Endothelial cell of umbilical vein (primary cell): ENCODE results near the gene ORMDL3. TPM values are rescaled to one million over a fixed set of nuclear protein-coding genes. Genes with fewer than 3 reads are reported as not detected.

Experiments used
- BruUV-seq: library from RNA; stranded (reverse); fragments of 400-500 nt; replicated peaks from 2 replicates; lab custom pipeline; 2021; lab: Mats Ljungman, UMichigan
- CTCF ChIA-PET: fragments of 300-600, 350-600 bp; sonication (Branson Sonifier 250); formaldehyde crosslinking; loops from one replicate; lab custom pipeline; 2021; ENCODE audit warnings: antibody characterized with exemption, inconsistent platforms; lab: Charles Lee
- POLR2A ChIA-PET: fragments of 300-600, 350-600 bp; sonication (Branson Sonifier 250); formaldehyde crosslinking; loops from one replicate; lab custom pipeline; 2021; ENCODE audit warnings: antibody characterized with exemption, inconsistent platforms; lab: Charles Lee
- DNase-seq: peaks from one replicate; pipeline ENCODE4 v3.0.0-alpha.2; 2011; ENCODE audit warnings: low read depth, low spot score
- FAIRE-seq: peaks from 2 replicates; lab custom pipeline; 2011; peaks lifted over from hg19 to GRCh38; lab: Jason Lieb, UNC
- H2AFZ ChIP-seq: 2 replicates; pipeline ENCODE4 v1.6.0; 2012; ENCODE audit warnings: low read depth, low read length, control low read depth, inconsistent platforms
- H3K27ac ChIP-seq: 2 replicates; pipeline ENCODE4 v1.5.1; 2011; ENCODE audit warnings: low read depth, mild to moderate bottlenecking, control low read depth, low read length, moderate library complexity; ENCODE audit not compliant: insufficient read depth
- H3K27me3 ChIP-seq, 2 experiments: 2 replicates each; pipeline versions ENCODE4 v1.6.0 to v1.6.1; 2011; ENCODE audit warnings: low read length in 2 of 2, mixed read lengths in 1 of 2; ENCODE audit not compliant: control insufficient read depth in 2 of 2, insufficient read depth in 2 of 2
- H3K36me3 ChIP-seq, 2 experiments: 2 replicates in 1 of 2; 3 replicates in 1 of 2; pipeline ENCODE4 v1.5.1; 2011; ENCODE audit warnings: low read length in 2 of 2, mild to moderate bottlenecking in 1 of 2, moderate library complexity in 1 of 2; ENCODE audit not compliant: control insufficient read depth in 2 of 2, insufficient read depth in 2 of 2; ENCODE audit errors: extremely low read depth in 1 of 2
- H3K4me1 ChIP-seq: 3 replicates; pipeline ENCODE4 v1.5.1; 2011; ENCODE audit warnings: mild to moderate bottlenecking, low read length; ENCODE audit not compliant: control insufficient read depth, insufficient read depth; ENCODE audit errors: extremely low read depth
- H3K4me2 ChIP-seq: 2 replicates; pipeline ENCODE4 v1.6.1; 2011; ENCODE audit warnings: low read length, control low read depth, mixed read lengths; ENCODE audit not compliant: insufficient read depth
- H3K4me3 ChIP-seq, 3 experiments: fragments of 200-600 bp in 1 of 3; sonication (generic), shearing (Covaris generic) in 1 of 3; replicated peaks in 1 of 3; 2 replicates each; pipeline ENCODE4 v1.5.1; 2011 to 2016; ENCODE audit warnings: control low read depth in 3 of 3, low read length in 3 of 3, mild to moderate bottlenecking in 2 of 3, inconsistent platforms in 1 of 3, low read depth in 1 of 3, moderate library complexity in 1 of 3; ENCODE audit not compliant: insufficient read depth in 1 of 3
- H3K79me2 ChIP-seq: 2 replicates; pipeline ENCODE4 v1.6.0; 2012; ENCODE audit warnings: low read length, inconsistent platforms; ENCODE audit not compliant: control insufficient read depth, insufficient read depth
- H3K9ac ChIP-seq: replicated peaks from 2 replicates; pipeline ENCODE3; 2011; ENCODE audit warnings: low read length, control low read depth; ENCODE audit not compliant: insufficient read depth; ENCODE audit errors: extremely low read depth
- H3K9me1 ChIP-seq: replicated peaks from 3 replicates; pipeline ENCODE4 v1.6.0; 2011; ENCODE audit warnings: mild to moderate bottlenecking, low read length; ENCODE audit not compliant: control insufficient read depth, insufficient read depth; ENCODE audit errors: extremely low read depth
- H3K9me3 ChIP-seq: replicated peaks from 2 replicates; pipeline ENCODE4 v1.5.1; 2012; ENCODE audit warnings: low read length, inconsistent platforms; ENCODE audit not compliant: control insufficient read depth, insufficient read depth
- H4K20me1 ChIP-seq: replicated peaks from 2 replicates; pipeline ENCODE3; 2011; ENCODE audit warnings: mild to moderate bottlenecking, low read length; ENCODE audit not compliant: control insufficient read depth, insufficient read depth; ENCODE audit errors: extremely low read depth
- EZH2 ChIP-seq: IDR thresholded peaks from 2 replicates; pipeline ENCODE4 v1.6.1; 2012; ENCODE audit warnings: borderline replicate concordance, low read depth, mild to moderate bottlenecking, moderate library complexity, low read length, inconsistent platforms; ENCODE audit not compliant: severe bottlenecking
- FOS ChIP-seq: IDR thresholded peaks from 2 replicates; pipeline ENCODE4 v1.6.1; 2011; ENCODE audit warnings: mild to moderate bottlenecking, low read length, moderate library complexity, borderline replicate concordance; ENCODE audit not compliant: insufficient read depth
- JUN ChIP-seq: IDR thresholded peaks from 2 replicates; pipeline ENCODE4 v1.6.1; 2011; ENCODE audit warnings: borderline replicate concordance, low read depth; ENCODE audit not compliant: insufficient read length, insufficient read depth
- MYC ChIP-seq: IDR thresholded peaks from one replicate; pipeline ENCODE4 v1.6.1; 2011; ENCODE audit warnings: mild to moderate bottlenecking, low read depth, low read length
- POLR2A ChIP-seq: IDR thresholded peaks from 2 replicates; pipeline ENCODE4 v1.6.1; 2012; ENCODE audit warnings: low read depth, mild to moderate bottlenecking, control low read depth, low read length
- dilution Hi-C: fragments of 300-500 bp; cut with MboI; formaldehyde crosslinking; loops from one replicate; pipeline ENCODE4 v1.15.0; 2019; ENCODE audit warnings: low sequenced_read_pairs; ENCODE audit not compliant: extremely low pct_ligation_motif_present
- intact Hi-C: fragments of 100-400 bp; cut with micrococcal nuclease; formaldehyde crosslinking; loops from one replicate; pipeline ENCODE4 v1.10.0; 2022
- polyA plus RNA-seq, 4 experiments: library from polyadenylated mRNA; depleted of rRNA in 3 of 4; stranded (reverse) in 3 of 4; unstranded in 1 of 4; fragments of >200 nt; gene quantifications; 2 replicates each; pipeline versions ENCODE4 v1.2.1 to v1.2.3, GENCODE V29; 2011 to 2012; ENCODE audit warnings: missing spikeins in 1 of 4
- total RNA-seq: library from RNA; stranded (reverse); gene quantifications from 2 replicates; pipeline ENCODE4 v1.2.3, GENCODE V29; 2021
- TF ChIP-seq, protein P1 (sequence below): IDR thresholded peaks from 2 replicates; pipeline ENCODE4 v1.6.1; 2011; ENCODE audit not compliant: insufficient read depth, insufficient read length

ORMDL3 gene
- total and polyA plus RNA-seq, 2 donors (not counting 3 experiments of a cell fraction or from before 2014, with no cell fraction given), result 29.8 to 49.8 TPM

DNA sequence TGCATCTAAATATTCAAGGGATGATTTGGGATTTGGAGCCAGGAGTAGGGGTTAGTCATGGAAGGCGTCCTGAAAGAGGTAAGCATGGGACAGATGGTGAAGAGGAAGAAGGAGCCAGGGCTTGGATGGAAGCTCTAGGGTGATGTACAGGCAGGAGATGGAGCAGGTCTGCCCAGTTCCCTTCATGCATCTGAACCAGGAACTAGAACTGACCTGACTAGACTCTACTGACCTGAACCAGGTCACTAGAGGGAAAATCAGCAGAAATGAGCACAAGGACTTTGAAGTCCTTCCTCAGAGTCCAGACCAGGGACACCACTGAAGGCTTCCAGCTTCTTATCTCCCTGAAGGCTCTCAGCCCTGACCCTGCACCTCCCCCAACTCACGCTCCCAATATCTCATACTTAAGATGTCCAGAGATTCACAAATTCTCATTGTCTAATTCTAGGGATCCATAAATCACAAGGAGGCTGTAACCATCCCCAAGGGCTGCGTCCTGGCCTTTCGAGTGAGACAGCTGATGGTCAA lies 43.7 kb upstream of the ORMDL3 start:
- CTCF ChIA-PET, result interaction anchor here (1.0 to 6.5 kb wide), 2 partner anchors 13 to 44 kb away, joined by 3 to 35 read pairs; partner anchors contain the start of gene ORMDL3
- dilution Hi-C loops, result no loop called here
- no peak overlapping the region for H3K4me2 ChIP-seq

DNA sequence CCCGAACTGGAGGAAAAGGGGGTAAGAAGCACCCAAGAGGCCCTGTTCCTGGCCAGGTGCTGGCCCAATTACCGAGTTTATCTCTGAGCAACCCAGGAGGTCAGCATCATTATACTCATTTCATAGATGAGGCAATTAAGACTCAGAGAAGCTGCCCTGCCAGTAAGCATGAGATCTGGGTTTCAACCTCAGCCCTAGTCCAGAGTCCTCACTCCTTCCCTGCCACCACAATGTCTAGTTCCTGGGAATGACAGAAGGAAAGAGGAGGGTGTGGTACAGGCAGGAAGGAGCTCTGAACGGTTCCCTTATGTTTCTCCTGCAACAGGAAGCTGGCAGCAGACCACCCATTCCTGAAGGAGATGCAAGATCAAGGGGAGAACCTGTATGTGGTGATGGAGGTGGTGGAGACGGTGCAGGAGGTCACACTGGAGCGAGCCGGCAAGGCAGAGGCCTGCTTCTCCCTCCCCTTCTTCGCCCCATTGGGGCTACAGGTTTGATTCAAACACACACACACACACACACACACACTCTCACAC lies 42.8 kb upstream of the ORMDL3 start:
- Histone ChIP-seq H3K9me1 (no peaks in the 10 kb centered on the region), H3K9me3 (no peaks in the 10 kb centered on the region), H3K4me2 (no peak overlapping the region), H3K4me1 (no peaks in the 10 kb centered on the region), H4K20me1 (no peaks in the 10 kb centered on the region), H3K27ac (no peak overlapping the region), H3K4me3 (no peak overlapping the region), H3K36me3 (no peaks in the 10 kb centered on the region), H3K27me3 (peaks cover 13 to 27% of the 10 kb centered on the region in 2 experiments), H2AFZ (no peak overlapping the region), H3K79me2 (no peaks in the 10 kb centered on the region), H3K9ac (no peak overlapping the region)
- dilution Hi-C loops, result no loop called here
- no peak for FAIRE-seq
- ChIA-PET CTCF (interaction anchor here (6.5 kb wide), 1 partner anchor 12 kb away, joined by 35 read pairs; no protein-coding TSS in a partner anchor), POLR2A (no interaction called here)
- no peak for TF ChIP-seq EZH2
- TF ChIP-seq FOS, result no peak
- TF ChIP-seq MYC, result no peak
- no peak for DNase-seq
- intact Hi-C loops, result no loop called here
- BruUV-seq, result no TSS peak

More for the DNA sequence above, 43.7 kb upstream of the ORMDL3 start:
- FAIRE-seq (no peak), DNase-seq (no peak)
- intact Hi-C loops, result no loop called here
- Histone ChIP-seq H3K9me3 (no peaks in the 10 kb centered on the region), H2AFZ (no peak overlapping the region), H3K4me3 (no peak overlapping the region), H3K36me3 (no peaks in the 10 kb centered on the region), H3K9me1 (no peaks in the 10 kb centered on the region), H3K79me2 (no peaks in the 10 kb centered on the region), H4K20me1 (no peaks in the 10 kb centered on the region), H3K27me3 (peaks cover 17 to 34% of the 10 kb centered on the region in 2 experiments), H3K4me1 (no peaks in the 10 kb centered on the region), H3K27ac (no peak overlapping the region), H3K9ac (no peak overlapping the region)
- TF ChIP-seq, protein P1, sequence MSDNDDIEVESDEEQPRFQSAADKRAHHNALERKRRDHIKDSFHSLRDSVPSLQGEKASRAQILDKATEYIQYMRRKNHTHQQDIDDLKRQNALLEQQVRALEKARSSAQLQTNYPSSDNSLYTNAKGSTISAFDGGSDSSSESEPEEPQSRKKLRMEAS, result no peak
- TF ChIP-seq POLR2A, result no peak
- TF ChIP-seq JUN, result no peak
- BruUV-seq, result no TSS peak
- POLR2A ChIA-PET, result no interaction called here
